ENCODE measurements around the gene ARL2BP. TPM values are rescaled to one million over a fixed set of nuclear protein-coding genes. Genes with fewer than 3 reads are reported as not detected.
A peak's percentile ranks its signal among the peaks of the same experiment; 100 is the strongest.

ARL2BP gene
- total and polyA plus RNA-seq, 2 of the 13 experiments (the other 11 are each of a cell fraction or from before 2014, with no cell fraction given): 64.3 to 67.6 TPM

GRCh38 chr16:57196286-57196685 lies 48.8 kb upstream of the ARL2BP start:
- no peak overlapping the region for H3K9ac ChIP-seq (ENCODE audit: insufficient read depth, low read depth, low read length)
- no peak overlapping the region for H3K4me3 ChIP-seq (replicated peaks in 1 of 3; ENCODE audit: insufficient read depth in 1 of 3, low read depth in 2 of 3, low read length in 3 of 3)
- peaks cover 80% of the 10 kb centered on the region for H3K79me2 ChIP-seq (ENCODE audit: insufficient read depth, low read length)
- no peak for FAIRE-seq
- H3K27ac ChIP-seq (ENCODE audit: extremely low read length, insufficient read depth, low read length): peak overlapping the region; percentile 31
- WGBS (ENCODE audit: low lambda C conversion rate): 94% methylated on average over 4 of the region's 4 CpGs
- H2AFZ ChIP-seq (ENCODE audit: low read length): no peak overlapping the region
- H3K27me3 ChIP-seq (ENCODE audit: control insufficient read depth in 1 of 2, insufficient read depth in 2 of 2, low read length in 2 of 2): no peaks in the 10 kb centered on the region; a peak in 1 of 5 replicates
- POLR2A ChIA-PET: interaction anchor here (0.9 kb wide), 1 partner anchor 9 kb away, joined by 3 read pairs; no protein-coding TSS in a partner anchor
- no peaks in the 10 kb centered on the region for H3K9me3 ChIP-seq (ENCODE audit: low read length)
- peaks cover 0 to 6% of the 10 kb centered on the region in 2 experiments; a peak in 2 of 5 replicates for H3K36me3 ChIP-seq (replicated peaks in 1 of 2; ENCODE audit: control insufficient read depth in 1 of 2, insufficient read depth in 2 of 2, low read length in 2 of 2)
- intact Hi-C loops (cut with micrococcal nuclease; ENCODE audit: unreplicated experiment) (no loop called here), in situ Hi-C loops (cut with HindIII; ENCODE audit: extremely low pct_ligation_motif_present, low pct_unique_long_range_greater_than_20kb) (no loop called here)
- no peak for DNase-seq (ENCODE audit: low spot score)
- no peak for TF ChIP-seq U2AF2 (IDR thresholded peaks at IDR 0.05; ENCODE audit: low read depth, low read length)
- no peak for TF ChIP-seq ZZZ3 (CRISPR knock-in tag; IDR thresholded peaks at IDR 0.05; ENCODE audit: borderline replicate concordance)
- TF ChIP-seq POLR2AphosphoS2 (IDR thresholded peaks at IDR 0.05; ENCODE audit: low read depth, low read length): no peak
- TF ChIP-seq ZNF468 (CRISPR knock-in tag; IDR thresholded peaks at IDR 0.05): no peak
- TF ChIP-seq MEIS1 (CRISPR knock-in tag; IDR thresholded peaks at IDR 0.05; ENCODE audit: borderline replicate concordance): no peak
- TF ChIP-seq NR2F6 (IDR thresholded peaks at IDR 0.05): no peak
- no peak for TF ChIP-seq NR2F6 (CRISPR knock-in tag; IDR thresholded peaks at IDR 0.05)
- no peak for TF ChIP-seq SNAPC2 (CRISPR knock-in tag; IDR thresholded peaks at IDR 0.05)
- no peak for ATAC-seq
- CTCF ChIA-PET (ENCODE audit: low intra/inter-chr PET ratio, low total read pairs): no interaction called here
- peaks cover 83% of the 10 kb centered on the region for H3K4me1 ChIP-seq (ENCODE audit: insufficient read depth, low read length)
- H3K4me2 ChIP-seq (ENCODE audit: low read depth, low read length): no peak overlapping the region
- peaks cover 42% of the 10 kb centered on the region for H4K20me1 ChIP-seq (ENCODE audit: insufficient read depth, low read length)
- BruUV-seq (replicated peaks): no TSS peak

DNA sequence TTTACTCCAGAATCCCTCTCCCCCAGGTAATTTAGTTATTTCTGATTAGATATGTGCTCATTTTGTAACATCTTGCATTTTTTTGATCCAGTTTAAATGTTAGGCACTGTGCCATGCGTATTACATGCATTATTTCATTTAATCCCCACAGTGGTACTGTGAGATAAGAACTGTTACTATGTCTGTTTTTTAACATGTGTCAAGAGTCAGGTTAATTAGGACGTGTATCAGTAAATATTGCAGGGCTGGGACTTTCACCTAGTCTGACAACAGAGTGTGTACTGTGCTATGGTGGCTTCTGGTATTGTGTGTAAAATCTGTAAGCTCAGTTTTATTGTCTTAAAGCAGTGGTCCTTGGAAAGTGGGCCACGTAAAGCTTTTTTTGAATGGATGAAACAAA lies 48.3 kb upstream of the ARL2BP start:
- CTCF ChIA-PET (ENCODE audit: low intra/inter-chr PET ratio, low total read pairs): no interaction called here
- peaks cover 38% of the 10 kb centered on the region for H4K20me1 ChIP-seq (ENCODE audit: insufficient read depth, low read length)
- TF ChIP-seq ATM (IDR thresholded peaks at IDR 0.05; ENCODE audit: borderline replicate concordance) (no peak), FOXP1 (IDR thresholded peaks at IDR 0.05) (no peak), FOXP1 (CRISPR knock-in tag; IDR thresholded peaks at IDR 0.05) (peak; percentile 30; the same call in 1 of the 2 replicates), ZNF382 (CRISPR knock-in tag; IDR thresholded peaks at IDR 0.05; ENCODE audit: borderline replicate concordance) (no peak), HMG20A (CRISPR knock-in tag; IDR thresholded peaks at IDR 0.05; ENCODE audit: borderline replicate concordance) (no peak), ZNF264 (CRISPR knock-in tag; IDR thresholded peaks at IDR 0.05) (no peak), HIVEP1 (CRISPR knock-in tag; IDR thresholded peaks at IDR 0.05) (no peak), KLF11 (CRISPR knock-in tag; IDR thresholded peaks at IDR 0.05) (no peak)
- TF ChIP-seq, protein P1, sequence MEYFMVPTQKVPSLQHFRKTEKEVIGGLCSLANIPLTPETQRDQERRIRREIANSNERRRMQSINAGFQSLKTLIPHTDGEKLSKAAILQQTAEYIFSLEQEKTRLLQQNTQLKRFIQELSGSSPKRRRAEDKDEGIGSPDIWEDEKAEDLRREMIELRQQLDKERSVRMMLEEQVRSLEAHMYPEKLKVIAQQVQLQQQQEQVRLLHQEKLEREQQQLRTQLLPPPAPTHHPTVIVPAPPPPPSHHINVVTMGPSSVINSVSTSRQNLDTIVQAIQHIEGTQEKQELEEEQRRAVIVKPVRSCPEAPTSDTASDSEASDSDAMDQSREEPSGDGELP (IDR thresholded peaks at IDR 0.05; ENCODE audit: borderline replicate concordance, low read depth): no peak
- TF ChIP-seq, protein P2, sequence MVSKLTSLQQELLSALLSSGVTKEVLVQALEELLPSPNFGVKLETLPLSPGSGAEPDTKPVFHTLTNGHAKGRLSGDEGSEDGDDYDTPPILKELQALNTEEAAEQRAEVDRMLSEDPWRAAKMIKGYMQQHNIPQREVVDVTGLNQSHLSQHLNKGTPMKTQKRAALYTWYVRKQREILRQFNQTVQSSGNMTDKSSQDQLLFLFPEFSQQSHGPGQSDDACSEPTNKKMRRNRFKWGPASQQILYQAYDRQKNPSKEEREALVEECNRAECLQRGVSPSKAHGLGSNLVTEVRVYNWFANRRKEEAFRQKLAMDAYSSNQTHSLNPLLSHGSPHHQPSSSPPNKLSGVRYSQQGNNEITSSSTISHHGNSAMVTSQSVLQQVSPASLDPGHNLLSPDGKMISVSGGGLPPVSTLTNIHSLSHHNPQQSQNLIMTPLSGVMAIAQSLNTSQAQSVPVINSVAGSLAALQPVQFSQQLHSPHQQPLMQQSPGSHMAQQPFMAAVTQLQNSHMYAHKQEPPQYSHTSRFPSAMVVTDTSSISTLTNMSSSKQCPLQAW (CRISPR knock-in tag; IDR thresholded peaks at IDR 0.05): no peak

More for the DNA sequence above, 48.3 kb upstream of the ARL2BP start:
- Histone ChIP-seq H3K4me2 (ENCODE audit: low read depth, low read length) (no peak overlapping the region), H3K4me1 (ENCODE audit: insufficient read depth, low read length) (peaks cover 78% of the 10 kb centered on the region), H3K27ac (ENCODE audit: extremely low read length, insufficient read depth, low read length) (peak overlapping the region; percentile 31), H3K9ac (ENCODE audit: insufficient read depth, low read depth, low read length) (0 out of 2 replicates have a peak overlapping the region, but pooled peaks have one; percentile 2), H3K27me3 (ENCODE audit: control insufficient read depth in 1 of 2, insufficient read depth in 2 of 2, low read length in 2 of 2) (no peaks in the 10 kb centered on the region; a peak in 1 of 5 replicates), H3K79me2 (ENCODE audit: insufficient read depth, low read length) (peaks cover 76% of the 10 kb centered on the region), H3K36me3 (replicated peaks in 1 of 2; ENCODE audit: control insufficient read depth in 1 of 2, insufficient read depth in 2 of 2, low read length in 2 of 2) (peaks cover 0 to 6% of the 10 kb centered on the region in 2 experiments; a peak in 2 of 5 replicates), H3K9me3 (ENCODE audit: low read length) (no peaks in the 10 kb centered on the region), H3K4me3 (replicated peaks in 1 of 3; ENCODE audit: insufficient read depth in 1 of 3, low read depth in 2 of 3, low read length in 3 of 3) (no peak overlapping the region), H2AFZ (ENCODE audit: low read length) (no peak overlapping the region)
- BruUV-seq (replicated peaks): no TSS peak
- DNase-seq (ENCODE audit: low spot score): no peak
- in situ Hi-C loops (cut with HindIII; ENCODE audit: extremely low pct_ligation_motif_present, low pct_unique_long_range_greater_than_20kb) (no loop called here), intact Hi-C loops (cut with micrococcal nuclease; ENCODE audit: unreplicated experiment) (no loop called here)
- POLR2A ChIA-PET: interaction anchor here (0.9 to 1.0 kb wide), 2 partner anchors 9 to 11 kb away, joined by 3 to 6 read pairs; partner anchors contain the start of genes PSME3IP1 and RSPRY1
- peak; percentile 18; the same call in 1 of the 3 replicates for ATAC-seq
- no peak for FAIRE-seq
- 65% methylated on average over 3 of the region's 3 CpGs for WGBS (ENCODE audit: low lambda C conversion rate)
